Endothelial cell of umbilical vein (primary cell): ENCODE results near the gene GBP6. TPM values are rescaled to one million over a fixed set of nuclear protein-coding genes. Genes with fewer than 3 reads are reported as not detected.

Experiments used
- BruUV-seq: library from RNA; stranded (reverse); fragments of 400-500 nt; replicated peaks from 2 replicates; lab custom pipeline; 2021; lab: Mats Ljungman, UMichigan
- CTCF ChIA-PET: fragments of 300-600, 350-600 bp; sonication (Branson Sonifier 250); formaldehyde crosslinking; loops from one replicate; lab custom pipeline; 2021; ENCODE audit warnings: antibody characterized with exemption, inconsistent platforms; lab: Charles Lee
- POLR2A ChIA-PET: fragments of 300-600, 350-600 bp; sonication (Branson Sonifier 250); formaldehyde crosslinking; loops from one replicate; lab custom pipeline; 2021; ENCODE audit warnings: antibody characterized with exemption, inconsistent platforms; lab: Charles Lee
- DNase-seq: peaks from one replicate; pipeline ENCODE4 v3.0.0-alpha.2; 2011; ENCODE audit warnings: low read depth, low spot score
- FAIRE-seq: peaks from 2 replicates; lab custom pipeline; 2011; peaks lifted over from hg19 to GRCh38; lab: Jason Lieb, UNC
- H2AFZ ChIP-seq: 2 replicates; pipeline ENCODE4 v1.6.0; 2012; ENCODE audit warnings: low read depth, low read length, control low read depth, inconsistent platforms
- H3K27ac ChIP-seq: 2 replicates; pipeline ENCODE4 v1.5.1; 2011; ENCODE audit warnings: low read depth, mild to moderate bottlenecking, control low read depth, low read length, moderate library complexity; ENCODE audit not compliant: insufficient read depth
- H3K27me3 ChIP-seq, 2 experiments: 2 replicates each; pipeline versions ENCODE4 v1.6.0 to v1.6.1; 2011; ENCODE audit warnings: low read length in 2 of 2, mixed read lengths in 1 of 2; ENCODE audit not compliant: control insufficient read depth in 2 of 2, insufficient read depth in 2 of 2
- H3K36me3 ChIP-seq, 2 experiments: 2 replicates in 1 of 2; 3 replicates in 1 of 2; pipeline ENCODE4 v1.5.1; 2011; ENCODE audit warnings: low read length in 2 of 2, mild to moderate bottlenecking in 1 of 2, moderate library complexity in 1 of 2; ENCODE audit not compliant: control insufficient read depth in 2 of 2, insufficient read depth in 2 of 2; ENCODE audit errors: extremely low read depth in 1 of 2
- H3K4me1 ChIP-seq: 3 replicates; pipeline ENCODE4 v1.5.1; 2011; ENCODE audit warnings: mild to moderate bottlenecking, low read length; ENCODE audit not compliant: control insufficient read depth, insufficient read depth; ENCODE audit errors: extremely low read depth
- H3K4me2 ChIP-seq: 2 replicates; pipeline ENCODE4 v1.6.1; 2011; ENCODE audit warnings: low read length, control low read depth, mixed read lengths; ENCODE audit not compliant: insufficient read depth
- H3K4me3 ChIP-seq, 3 experiments: fragments of 200-600 bp in 1 of 3; sonication (generic), shearing (Covaris generic) in 1 of 3; replicated peaks in 1 of 3; 2 replicates each; pipeline ENCODE4 v1.5.1; 2011 to 2016; ENCODE audit warnings: control low read depth in 3 of 3, low read length in 3 of 3, mild to moderate bottlenecking in 2 of 3, inconsistent platforms in 1 of 3, low read depth in 1 of 3, moderate library complexity in 1 of 3; ENCODE audit not compliant: insufficient read depth in 1 of 3
- H3K79me2 ChIP-seq: 2 replicates; pipeline ENCODE4 v1.6.0; 2012; ENCODE audit warnings: low read length, inconsistent platforms; ENCODE audit not compliant: control insufficient read depth, insufficient read depth
- H3K9ac ChIP-seq: replicated peaks from 2 replicates; pipeline ENCODE3; 2011; ENCODE audit warnings: low read length, control low read depth; ENCODE audit not compliant: insufficient read depth; ENCODE audit errors: extremely low read depth
- H3K9me1 ChIP-seq: replicated peaks from 3 replicates; pipeline ENCODE4 v1.6.0; 2011; ENCODE audit warnings: mild to moderate bottlenecking, low read length; ENCODE audit not compliant: control insufficient read depth, insufficient read depth; ENCODE audit errors: extremely low read depth
- H3K9me3 ChIP-seq: replicated peaks from 2 replicates; pipeline ENCODE4 v1.5.1; 2012; ENCODE audit warnings: low read length, inconsistent platforms; ENCODE audit not compliant: control insufficient read depth, insufficient read depth
- H4K20me1 ChIP-seq: replicated peaks from 2 replicates; pipeline ENCODE3; 2011; ENCODE audit warnings: mild to moderate bottlenecking, low read length; ENCODE audit not compliant: control insufficient read depth, insufficient read depth; ENCODE audit errors: extremely low read depth
- EZH2 ChIP-seq: IDR thresholded peaks from 2 replicates; pipeline ENCODE4 v1.6.1; 2012; ENCODE audit warnings: borderline replicate concordance, low read depth, mild to moderate bottlenecking, moderate library complexity, low read length, inconsistent platforms; ENCODE audit not compliant: severe bottlenecking
- FOS ChIP-seq: IDR thresholded peaks from 2 replicates; pipeline ENCODE4 v1.6.1; 2011; ENCODE audit warnings: mild to moderate bottlenecking, low read length, moderate library complexity, borderline replicate concordance; ENCODE audit not compliant: insufficient read depth
- GATA2 ChIP-seq: IDR thresholded peaks from 2 replicates; pipeline ENCODE4 v1.7.0; 2011; ENCODE audit warnings: low read depth, mild to moderate bottlenecking, moderate library complexity, mixed read lengths, low read length; ENCODE audit not compliant: insufficient read length, insufficient read depth
- JUN ChIP-seq: IDR thresholded peaks from 2 replicates; pipeline ENCODE4 v1.6.1; 2011; ENCODE audit warnings: borderline replicate concordance, low read depth; ENCODE audit not compliant: insufficient read length, insufficient read depth
- MYC ChIP-seq: IDR thresholded peaks from one replicate; pipeline ENCODE4 v1.6.1; 2011; ENCODE audit warnings: mild to moderate bottlenecking, low read depth, low read length
- POLR2A ChIP-seq: IDR thresholded peaks from 2 replicates; pipeline ENCODE4 v1.6.1; 2012; ENCODE audit warnings: low read depth, mild to moderate bottlenecking, control low read depth, low read length
- POLR2AphosphoS5 ChIP-seq: IDR thresholded peaks from 2 replicates; pipeline ENCODE4 v1.6.1; 2012; ENCODE audit warnings: low read depth, mild to moderate bottlenecking, control low read depth, low read length, moderate library complexity; ENCODE audit not compliant: insufficient read depth
- dilution Hi-C: fragments of 300-500 bp; cut with MboI; formaldehyde crosslinking; loops from one replicate; pipeline ENCODE4 v1.15.0; 2019; ENCODE audit warnings: low sequenced_read_pairs; ENCODE audit not compliant: extremely low pct_ligation_motif_present
- intact Hi-C: fragments of 100-400 bp; cut with micrococcal nuclease; formaldehyde crosslinking; loops from one replicate; pipeline ENCODE4 v1.10.0; 2022
- polyA plus RNA-seq, 4 experiments: library from polyadenylated mRNA; depleted of rRNA in 3 of 4; stranded (reverse) in 3 of 4; unstranded in 1 of 4; fragments of >200 nt; gene quantifications; 2 replicates each; pipeline versions ENCODE4 v1.2.1 to v1.2.3, GENCODE V29; 2011 to 2012; ENCODE audit warnings: missing spikeins in 1 of 4
- total RNA-seq: library from RNA; stranded (reverse); gene quantifications from 2 replicates; pipeline ENCODE4 v1.2.3, GENCODE V29; 2021
- TF ChIP-seq, protein P1 (sequence below), 2 donors: IDR thresholded peaks; 1 replicate in 1 of 2; 2 replicates in 1 of 2; pipeline ENCODE4 v1.5.1; 2011; ENCODE audit warnings: low read length in 2 of 2, mild to moderate bottlenecking in 2 of 2, moderate library complexity in 2 of 2, control low read depth in 1 of 2, inconsistent platforms in 1 of 2, low read depth in 1 of 2; ENCODE audit not compliant: insufficient read depth in 1 of 2; ENCODE audit errors: extremely low read depth in 1 of 2
- TF ChIP-seq, protein P2 (sequence below): IDR thresholded peaks from 2 replicates; pipeline ENCODE4 v1.6.1; 2011; ENCODE audit not compliant: insufficient read depth, insufficient read length

The GBP6 gene
- total and polyA plus RNA-seq, 2 donors (not counting 3 experiments of a cell fraction or from before 2014, with no cell fraction given): not detected

DNA sequence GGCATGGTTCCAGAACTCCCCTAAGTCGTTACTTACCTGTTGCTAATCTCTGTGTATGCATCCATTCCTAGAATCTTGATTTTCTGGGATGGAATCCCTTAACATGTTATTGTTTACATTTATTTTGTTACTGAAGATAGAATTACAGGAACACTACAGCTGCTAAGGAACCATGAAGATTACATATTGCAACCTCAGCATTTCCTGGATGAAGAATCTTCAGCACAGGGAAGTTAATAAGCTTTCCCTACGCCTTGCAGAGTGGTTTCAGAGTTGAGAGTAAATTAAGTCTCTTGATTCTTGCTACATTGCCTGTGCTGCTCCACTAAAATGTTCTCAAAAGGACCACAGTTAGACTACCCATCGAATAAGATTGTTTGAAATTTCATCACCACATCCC lies 31.4 kb upstream of the GBP6 start:
- H3K9ac ChIP-seq: no peak overlapping the region
- intact Hi-C loops: no loop called here
- no peaks in the 10 kb centered on the region for H3K4me1 ChIP-seq
- no peaks in the 10 kb centered on the region for H3K9me3 ChIP-seq
- DNase-seq: no peak
- H3K4me2 ChIP-seq: no peak overlapping the region
- no peak overlapping the region for H3K4me3 ChIP-seq
- H3K36me3 ChIP-seq: no peaks in the 10 kb centered on the region
- CTCF ChIA-PET: no interaction called here
- H2AFZ ChIP-seq: no peak overlapping the region
- H4K20me1 ChIP-seq: no peaks in the 10 kb centered on the region
- H3K79me2 ChIP-seq: no peaks in the 10 kb centered on the region
- H3K27me3 ChIP-seq: no peaks in the 10 kb centered on the region
- H3K27ac ChIP-seq: no peak overlapping the region
- H3K9me1 ChIP-seq: no peaks in the 10 kb centered on the region
- no peak for FAIRE-seq
- POLR2A ChIA-PET: no interaction called here
- dilution Hi-C loops: no loop called here
- TF ChIP-seq FOS (no peak), GATA2 (no peak), EZH2 (no peak), MYC (no peak), POLR2A (no peak), JUN (no peak), POLR2AphosphoS5 (no peak)
- TF ChIP-seq, protein P1, sequence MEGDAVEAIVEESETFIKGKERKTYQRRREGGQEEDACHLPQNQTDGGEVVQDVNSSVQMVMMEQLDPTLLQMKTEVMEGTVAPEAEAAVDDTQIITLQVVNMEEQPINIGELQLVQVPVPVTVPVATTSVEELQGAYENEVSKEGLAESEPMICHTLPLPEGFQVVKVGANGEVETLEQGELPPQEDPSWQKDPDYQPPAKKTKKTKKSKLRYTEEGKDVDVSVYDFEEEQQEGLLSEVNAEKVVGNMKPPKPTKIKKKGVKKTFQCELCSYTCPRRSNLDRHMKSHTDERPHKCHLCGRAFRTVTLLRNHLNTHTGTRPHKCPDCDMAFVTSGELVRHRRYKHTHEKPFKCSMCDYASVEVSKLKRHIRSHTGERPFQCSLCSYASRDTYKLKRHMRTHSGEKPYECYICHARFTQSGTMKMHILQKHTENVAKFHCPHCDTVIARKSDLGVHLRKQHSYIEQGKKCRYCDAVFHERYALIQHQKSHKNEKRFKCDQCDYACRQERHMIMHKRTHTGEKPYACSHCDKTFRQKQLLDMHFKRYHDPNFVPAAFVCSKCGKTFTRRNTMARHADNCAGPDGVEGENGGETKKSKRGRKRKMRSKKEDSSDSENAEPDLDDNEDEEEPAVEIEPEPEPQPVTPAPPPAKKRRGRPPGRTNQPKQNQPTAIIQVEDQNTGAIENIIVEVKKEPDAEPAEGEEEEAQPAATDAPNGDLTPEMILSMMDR (IDR thresholded peaks at IDR 0.05; ENCODE audit: extremely low read depth in 1 of 2, insufficient read depth in 1 of 2, low read depth in 1 of 2, low read length in 2 of 2): no peak
- TF ChIP-seq, protein P2, sequence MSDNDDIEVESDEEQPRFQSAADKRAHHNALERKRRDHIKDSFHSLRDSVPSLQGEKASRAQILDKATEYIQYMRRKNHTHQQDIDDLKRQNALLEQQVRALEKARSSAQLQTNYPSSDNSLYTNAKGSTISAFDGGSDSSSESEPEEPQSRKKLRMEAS: no peak
- no TSS peak for BruUV-seq
